ENCODE results near the gene MRGPRD. TPM values are rescaled to one million over a fixed set of nuclear protein-coding genes. Genes with fewer than 3 reads are reported as not detected.

MRGPRD gene
- total and polyA plus RNA-seq, 2 of the 13 experiments (the other 11 are each of a cell fraction or from before 2014, with no cell fraction given), result not detected

GRCh38 chr11:69027704-69028372 lies 47.1 kb upstream of the MRGPRD start:
- no peak overlapping the region for H2AFZ ChIP-seq (ENCODE audit: low read length)
- CTCF ChIA-PET (ENCODE audit: low intra/inter-chr PET ratio, low total read pairs), result no interaction called here
- FAIRE-seq, result peak; percentile 81
- 3% methylated on average over 9 of the region's 9 CpGs for WGBS (ENCODE audit: low lambda C conversion rate)
- H4K20me1 ChIP-seq (ENCODE audit: insufficient read depth, low read length), result no peaks in the 10 kb centered on the region
- intact Hi-C loops (cut with micrococcal nuclease; ENCODE audit: unreplicated experiment) (no loop called here), in situ Hi-C loops (cut with HindIII; ENCODE audit: extremely low pct_ligation_motif_present, low pct_unique_long_range_greater_than_20kb) (no loop called here)
- peaks cover 0 to 7% of the 10 kb centered on the region in 2 experiments; a peak in 1 of 5 replicates for H3K27me3 ChIP-seq (ENCODE audit: control insufficient read depth in 1 of 2, insufficient read depth in 2 of 2, low read length in 2 of 2)
- no peaks in the 10 kb centered on the region for H3K9me3 ChIP-seq (ENCODE audit: low read length)
- peak overlapping the region; percentile 9; the same call in 1 of the 2 replicates for H3K4me2 ChIP-seq (ENCODE audit: low read depth, low read length)
- POLR2A ChIA-PET, result interaction anchor here (1.3 to 1.5 kb wide), 2 partner anchors 9 to 21 kb away, joined by 3 to 5 read pairs; partner anchors contain the start of gene TPCN2
- H3K79me2 ChIP-seq (ENCODE audit: insufficient read depth, low read length), result no peaks in the 10 kb centered on the region
- H3K36me3 ChIP-seq (replicated peaks in 1 of 2; ENCODE audit: control insufficient read depth in 1 of 2, insufficient read depth in 2 of 2, low read length in 2 of 2), result no peaks in the 10 kb centered on the region
- ATAC-seq, result peak; percentile 87
- no peak overlapping the region for H3K27ac ChIP-seq (ENCODE audit: extremely low read length, insufficient read depth, low read length)
- peak; percentile 56 for DNase-seq (ENCODE audit: low spot score)
- no peak overlapping the region for H3K4me3 ChIP-seq (replicated peaks in 1 of 3; ENCODE audit: insufficient read depth in 1 of 3, low read depth in 2 of 3, low read length in 3 of 3)
- H3K9ac ChIP-seq (ENCODE audit: insufficient read depth, low read depth, low read length), result no peak overlapping the region
- BruUV-seq (replicated peaks), result no TSS peak
- peaks cover 11% of the 10 kb centered on the region for H3K4me1 ChIP-seq (ENCODE audit: insufficient read depth, low read length)
- TF ChIP-seq FOXO4 (CRISPR knock-in tag; conservative IDR thresholded peaks at IDR 0.05) (no peak), ZNF263 (CRISPR knock-in tag; IDR thresholded peaks at IDR 0.05) (peak; percentile 32; the same call in 1 of the 2 replicates), HNF4A (CRISPR knock-in tag; IDR thresholded peaks at IDR 0.05) (peak; percentile 21; the same call in 1 of the 2 replicates), THAP11 (CRISPR knock-in tag; IDR thresholded peaks at IDR 0.05) (0 out of 2 replicates have a peak, but pooled peaks have one; percentile 21), CBX5 (CRISPR knock-in tag; IDR thresholded peaks at IDR 0.05; ENCODE audit: borderline replicate concordance) (0 out of 2 replicates have a peak, but pooled peaks have one; percentile 39), PATZ1 (CRISPR knock-in tag; IDR thresholded peaks at IDR 0.05) (0 out of 2 replicates have a peak, but pooled peaks have one; percentile 21), NR2F2 (IDR thresholded peaks at IDR 0.05; ENCODE audit: borderline replicate concordance, low read depth) (0 out of 2 replicates have a peak, but pooled peaks have one; percentile 26), CEBPG (CRISPR knock-in tag; IDR thresholded peaks at IDR 0.05) (peak; percentile 89), ZNF7 (CRISPR knock-in tag; IDR thresholded peaks at IDR 0.05) (peak; percentile 95), ZHX2 (IDR thresholded peaks at IDR 0.05; ENCODE audit: low read depth) (no peak), ZHX2 (CRISPR knock-in tag; IDR thresholded peaks at IDR 0.05; ENCODE audit: borderline replicate concordance) (no peak), FOXA1 (IDR thresholded peaks at IDR 0.05) (no peak), FOXA1 (CRISPR knock-in tag; IDR thresholded peaks at IDR 0.05) (peak; percentile 59; the same call in 1 of the 2 replicates), ETV5 (CRISPR knock-in tag; IDR thresholded peaks at IDR 0.05; ENCODE audit: borderline replicate concordance) (0 out of 2 replicates have a peak, but pooled peaks have one; percentile 24), SALL1 (CRISPR knock-in tag; IDR thresholded peaks at IDR 0.05) (peak; percentile 45; the same call in 1 of the 2 replicates), FLYWCH1 (CRISPR knock-in tag; IDR thresholded peaks at IDR 0.05) (no peak)

Data from HepG2 (cell line).